ENCODE data around the gene USP43.

The USP43 gene

DNA sequence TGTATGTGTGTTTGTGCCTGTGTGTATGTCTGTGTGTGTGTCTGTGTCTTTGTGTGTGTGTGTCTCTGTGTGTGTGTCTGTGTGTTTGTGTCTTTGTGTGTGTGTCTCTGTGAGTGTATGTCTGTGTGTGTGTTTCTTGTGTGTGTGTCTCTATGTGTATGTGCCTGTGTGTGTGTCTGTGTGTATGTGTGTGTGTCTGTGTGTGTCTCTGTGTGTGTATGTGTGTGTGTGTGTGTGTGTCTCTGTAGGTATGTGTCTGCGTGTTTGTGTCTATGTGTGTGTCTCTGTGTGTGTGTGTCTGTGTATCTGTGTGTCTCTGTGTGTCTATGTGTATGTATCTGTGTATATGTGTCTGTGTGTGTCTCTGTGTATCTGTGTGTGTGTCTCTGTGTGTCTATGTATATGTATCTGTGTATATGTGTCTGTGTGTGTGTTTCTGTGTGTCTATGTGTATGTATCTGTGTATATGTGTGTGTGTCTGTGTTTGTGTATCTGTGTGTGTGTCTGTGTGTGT is 70.2 kb downstream of the USP43 start:
- DNase-seq (ENCODE audit: low read depth): no peak

DNA sequence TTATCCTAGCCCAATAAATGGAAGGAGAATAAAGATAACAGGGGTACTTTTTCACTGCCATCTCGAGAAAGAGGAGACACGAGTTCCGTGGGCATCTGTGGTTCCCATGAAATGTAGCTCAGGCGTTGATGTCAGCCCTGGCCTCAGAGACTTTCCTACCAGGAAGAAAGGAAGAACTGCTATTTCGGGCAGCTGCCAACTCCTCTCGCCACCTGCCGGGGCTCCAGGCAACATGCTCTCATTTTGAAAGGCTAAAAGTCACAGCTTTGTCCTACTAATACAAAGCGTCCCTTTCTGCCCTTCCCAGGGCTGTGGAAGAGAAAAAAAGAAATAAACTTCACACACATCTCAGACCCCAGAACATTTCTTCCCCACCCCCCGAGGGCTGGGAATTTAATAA is 80.3 kb downstream of the USP43 start:
- no peak for DNase-seq (ENCODE audit: low read depth)

DNA sequence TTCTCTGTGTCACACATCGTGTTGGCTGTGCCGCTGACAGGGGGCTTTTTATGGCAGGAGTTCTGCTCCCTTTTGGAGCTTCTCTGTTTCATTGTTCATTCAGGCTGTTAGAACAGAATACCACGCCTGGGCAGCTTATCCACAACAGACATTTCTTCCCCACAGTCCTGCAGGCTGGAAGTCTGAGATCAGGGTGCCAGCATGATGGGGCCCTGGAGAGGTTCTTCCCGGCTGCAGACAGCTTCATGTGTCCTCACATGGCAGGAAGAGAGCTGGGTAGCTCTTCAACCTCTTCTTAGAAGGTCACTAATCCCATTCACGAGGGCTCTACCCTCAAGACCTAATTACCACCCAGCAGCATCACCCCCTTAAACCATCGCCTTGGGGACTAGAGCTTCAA is 81.0 kb downstream of the USP43 start:
- DNase-seq (ENCODE audit: low read depth): no peak

DNA sequence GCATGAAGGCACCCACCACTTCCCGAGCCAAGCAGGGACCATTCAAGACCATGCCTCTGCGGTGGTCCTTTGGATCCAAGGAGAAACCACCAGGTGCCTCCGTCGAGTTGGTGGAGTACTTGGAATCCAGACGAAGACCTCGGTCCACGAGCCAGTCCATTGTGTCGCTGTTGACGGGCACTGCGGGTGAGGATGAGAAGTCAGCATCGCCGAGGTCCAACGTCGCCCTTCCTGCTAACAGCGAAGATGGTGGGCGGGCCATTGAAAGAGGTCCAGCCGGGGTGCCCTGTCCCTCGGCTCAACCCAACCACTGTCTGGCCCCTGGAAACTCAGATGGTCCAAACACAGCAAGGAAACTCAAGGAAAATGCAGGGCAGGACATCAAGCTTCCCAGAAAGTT is 82.7 kb downstream of the USP43 start:
- no peak for DNase-seq (ENCODE audit: low read depth)

DNA sequence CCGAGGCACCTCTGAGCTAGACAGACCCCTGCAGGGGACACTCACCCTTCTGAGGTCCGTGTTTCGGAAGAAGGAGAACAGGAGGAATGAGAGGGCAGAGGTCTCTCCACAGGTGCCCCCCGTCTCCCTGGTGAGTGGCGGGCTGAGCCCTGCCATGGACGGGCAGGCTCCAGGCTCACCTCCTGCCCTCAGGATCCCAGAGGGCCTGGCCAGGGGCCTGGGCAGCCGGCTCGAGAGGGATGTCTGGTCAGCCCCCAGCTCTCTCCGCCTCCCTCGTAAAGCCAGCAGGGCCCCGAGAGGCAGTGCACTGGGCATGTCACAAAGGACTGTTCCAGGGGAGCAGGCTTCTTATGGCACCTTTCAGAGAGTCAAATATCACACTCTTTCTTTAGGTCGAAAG is 83.2 kb downstream of the USP43 start:
- no peak for DNase-seq (ENCODE audit: low read depth)

DNA sequence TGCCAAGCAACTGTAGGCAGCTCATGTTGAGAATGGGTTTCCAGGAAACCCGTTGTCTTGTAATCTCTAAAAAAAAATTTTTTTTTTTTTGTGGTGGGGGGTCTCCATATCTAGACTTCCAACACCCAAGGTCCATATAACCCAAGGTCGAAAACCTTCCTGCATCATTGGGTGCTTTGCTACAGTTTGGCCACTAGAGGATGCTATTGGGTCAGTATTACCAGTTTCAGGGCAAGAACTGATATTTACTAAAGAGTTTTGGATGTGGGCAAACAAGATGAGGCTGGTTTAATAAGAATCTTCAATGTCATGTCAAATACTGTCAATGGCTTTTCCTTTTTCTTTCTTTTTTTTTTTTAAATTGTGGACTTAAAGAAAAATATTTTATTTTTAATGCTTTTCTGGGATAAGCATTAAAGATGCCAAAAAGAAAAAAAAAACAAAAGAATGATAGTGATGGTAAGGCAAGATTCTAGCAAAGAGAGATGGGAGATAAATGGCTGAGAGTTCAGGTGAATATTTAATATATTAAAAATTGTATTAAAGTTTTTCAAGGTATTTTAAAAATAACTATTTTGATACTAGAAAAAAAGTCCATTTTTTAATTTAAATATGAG is 83.8 kb downstream of the USP43 start:
- DNase-seq (ENCODE audit: low read depth): no peak

DNA sequence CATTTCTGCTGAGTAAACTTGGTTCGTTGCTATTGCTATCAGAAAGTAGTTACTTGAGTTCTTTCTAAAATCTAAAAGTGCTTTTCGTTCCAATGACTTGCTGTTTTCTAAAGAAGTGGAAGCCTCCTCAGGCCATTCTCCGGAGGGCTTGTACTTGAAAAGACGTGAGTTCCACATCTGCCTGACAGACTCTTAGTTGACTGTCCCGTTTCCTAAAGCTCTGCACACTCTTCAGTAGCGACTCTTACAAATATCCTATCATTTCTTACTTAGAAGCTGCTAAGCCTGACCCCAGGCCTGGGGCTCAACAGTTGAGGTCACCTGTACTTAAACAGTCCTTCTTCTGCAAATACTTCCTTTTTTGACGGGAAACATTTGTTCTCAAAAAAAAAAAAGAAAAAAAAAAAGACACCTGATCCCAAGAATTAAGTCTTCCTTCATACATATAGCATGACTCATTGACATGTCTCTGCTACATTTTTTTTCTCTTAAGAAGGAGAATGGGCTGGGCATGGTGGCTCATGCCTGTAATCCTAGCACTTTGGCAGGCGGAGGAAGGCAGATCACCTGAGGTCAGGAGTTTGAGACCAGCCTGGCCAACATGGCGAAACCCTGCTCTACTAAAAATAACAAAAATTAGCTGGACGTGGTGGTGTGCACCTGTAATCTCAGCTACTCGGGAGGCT is 84.6 kb downstream of the USP43 start:
- DNase-seq (ENCODE audit: low read depth): no peak

DNA sequence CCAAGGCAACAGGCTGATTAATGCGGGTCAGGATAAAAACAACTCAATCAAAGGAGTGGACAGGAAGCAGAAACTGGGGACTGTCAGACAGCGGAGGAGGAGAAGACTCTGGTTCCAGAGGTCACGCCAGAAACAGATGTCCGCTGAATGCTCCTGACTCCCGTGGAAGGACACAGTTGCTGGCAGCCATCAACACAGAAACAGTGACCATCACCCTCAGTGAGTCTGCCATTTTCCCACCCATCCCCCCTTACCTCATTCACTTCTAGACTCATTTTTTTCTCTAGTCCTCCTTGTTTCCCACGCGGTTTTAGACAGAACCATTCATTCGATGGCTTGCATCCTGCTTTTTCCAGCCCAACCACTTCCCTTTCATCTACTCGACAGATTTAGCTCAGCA is 105.2 kb downstream of the USP43 start:
- no peak for DNase-seq (ENCODE audit: low read depth)

DNA sequence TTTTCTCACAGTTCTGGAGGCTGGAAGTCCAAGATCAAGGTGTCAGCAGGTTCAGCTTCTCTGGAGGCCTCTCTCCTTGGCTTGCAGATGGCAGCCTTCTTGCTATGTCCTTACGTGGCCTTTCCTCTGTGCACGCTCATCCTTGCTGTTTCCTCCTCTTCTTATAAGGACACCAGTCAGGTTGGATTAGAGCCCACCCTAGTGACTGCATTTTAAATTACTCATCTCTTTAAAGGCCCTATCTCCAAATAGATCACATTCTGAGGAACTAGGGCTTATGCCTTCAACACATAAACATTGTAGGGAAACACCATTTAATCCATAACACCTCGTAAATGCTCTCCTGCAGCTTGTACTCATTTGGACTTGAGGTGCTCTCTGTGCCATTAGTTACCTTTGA is 109.8 kb downstream of the USP43 start:
- no peak for DNase-seq (ENCODE audit: low read depth)

DNA sequence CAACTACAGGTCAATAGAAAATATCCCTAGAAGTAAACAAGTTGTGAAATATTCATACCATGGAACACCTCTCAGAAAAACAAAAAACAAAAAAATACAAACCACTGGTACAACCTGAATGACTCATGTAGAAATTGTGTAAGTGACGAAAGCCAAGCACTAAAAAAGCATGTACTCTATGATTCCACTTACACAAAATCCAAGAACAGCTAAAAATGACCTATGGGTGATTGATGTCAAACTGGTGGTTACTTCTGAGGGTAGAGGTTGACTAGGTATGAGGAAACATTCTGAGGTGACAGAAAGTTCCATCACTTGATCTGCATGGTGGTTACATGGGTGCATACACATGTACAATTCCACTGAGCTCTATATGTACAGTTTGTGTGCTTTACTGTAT is 114.9 kb downstream of the USP43 start:
- no peak for DNase-seq (ENCODE audit: low read depth)

DNA sequence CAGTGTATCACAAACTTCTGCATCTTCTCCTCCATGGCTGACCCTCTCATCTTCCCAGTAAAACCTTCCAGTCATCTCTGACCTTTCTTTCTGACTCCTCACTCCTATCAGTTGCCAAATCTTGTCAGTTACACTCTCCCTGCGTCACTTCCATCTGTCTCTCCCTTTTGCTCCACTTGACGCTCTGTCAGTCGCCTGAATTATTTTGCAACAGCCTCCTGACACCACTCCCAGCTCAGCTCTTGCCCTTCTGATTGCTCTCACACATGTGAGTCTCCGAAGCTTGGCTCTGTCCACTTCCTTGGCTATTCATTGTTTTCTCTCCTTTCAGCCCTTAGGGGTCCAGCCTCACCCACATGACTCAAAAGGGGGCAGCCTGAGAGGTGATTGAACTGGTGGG is 118.3 kb downstream of the USP43 start:
- no peak for DNase-seq (ENCODE audit: low read depth)

DNA sequence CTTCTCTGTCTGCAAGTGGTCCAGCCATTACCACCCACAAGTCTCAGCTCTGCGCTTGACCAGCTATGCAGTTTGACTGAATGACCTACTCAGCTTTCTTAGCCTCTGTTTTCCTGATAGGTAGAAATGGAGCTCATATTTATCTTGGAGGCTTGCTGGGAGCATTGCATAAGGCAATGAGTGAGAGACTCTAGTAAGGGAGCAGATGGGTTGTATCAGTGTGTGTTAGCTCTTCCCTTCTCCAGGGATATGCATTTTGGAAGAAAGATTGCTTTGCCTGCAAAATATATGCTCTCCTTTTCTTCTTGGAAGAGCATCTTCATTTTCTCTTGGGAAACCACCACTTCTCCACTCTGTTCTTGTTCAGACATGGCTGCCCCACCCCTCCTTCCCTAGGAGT is 120.0 kb downstream of the USP43 start:
- no peak for DNase-seq (ENCODE audit: low read depth)

DNA sequence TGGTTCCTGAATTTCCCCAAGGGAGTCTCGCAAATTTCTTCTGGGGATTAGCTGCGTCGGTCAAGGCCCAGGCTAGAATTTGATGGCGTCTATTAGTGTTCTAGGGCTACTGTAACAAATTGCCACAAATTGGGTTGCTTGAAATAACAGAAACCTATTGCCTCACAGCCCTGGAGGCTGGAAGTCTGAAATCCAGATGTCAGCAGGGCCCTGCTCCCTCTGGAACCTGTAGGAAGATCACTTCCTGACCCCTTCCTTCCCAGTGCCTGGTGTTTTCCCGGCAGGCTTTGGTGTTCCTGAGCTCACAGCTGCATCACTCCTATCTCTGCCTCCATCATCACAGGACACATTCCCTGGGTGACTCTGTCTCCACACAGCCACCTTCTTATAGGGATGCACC is 121.7 kb downstream of the USP43 start:
- no peak for DNase-seq (ENCODE audit: low read depth)

DNA sequence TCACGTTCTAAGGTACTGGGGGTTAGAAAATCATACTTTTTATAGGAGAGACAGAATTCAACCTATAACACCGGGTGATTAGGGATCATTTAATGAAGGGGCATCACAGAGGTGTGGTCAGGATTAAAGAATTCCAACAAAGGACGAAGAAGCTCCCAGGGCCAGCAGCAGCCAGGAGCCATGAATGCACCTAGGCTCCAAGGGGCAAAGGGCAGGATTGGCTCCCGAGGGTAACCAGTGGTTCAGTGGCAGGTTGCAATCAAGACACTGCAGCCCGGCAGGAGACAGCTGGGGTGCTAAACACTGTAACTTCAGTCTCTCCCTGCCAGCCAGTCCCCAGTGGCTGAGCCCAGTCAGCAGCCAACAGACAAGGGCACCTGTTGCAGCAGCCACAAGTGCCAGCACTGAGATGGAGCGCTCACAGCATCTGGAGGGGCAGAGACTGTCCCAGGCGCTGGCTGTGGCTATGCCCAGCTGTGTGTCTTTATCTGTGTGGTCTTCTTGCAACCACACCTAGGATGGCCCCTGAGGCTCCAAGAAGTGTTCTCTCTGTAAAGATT is 122.2 kb downstream of the USP43 start:
- no peak for DNase-seq (ENCODE audit: low read depth)

DNA sequence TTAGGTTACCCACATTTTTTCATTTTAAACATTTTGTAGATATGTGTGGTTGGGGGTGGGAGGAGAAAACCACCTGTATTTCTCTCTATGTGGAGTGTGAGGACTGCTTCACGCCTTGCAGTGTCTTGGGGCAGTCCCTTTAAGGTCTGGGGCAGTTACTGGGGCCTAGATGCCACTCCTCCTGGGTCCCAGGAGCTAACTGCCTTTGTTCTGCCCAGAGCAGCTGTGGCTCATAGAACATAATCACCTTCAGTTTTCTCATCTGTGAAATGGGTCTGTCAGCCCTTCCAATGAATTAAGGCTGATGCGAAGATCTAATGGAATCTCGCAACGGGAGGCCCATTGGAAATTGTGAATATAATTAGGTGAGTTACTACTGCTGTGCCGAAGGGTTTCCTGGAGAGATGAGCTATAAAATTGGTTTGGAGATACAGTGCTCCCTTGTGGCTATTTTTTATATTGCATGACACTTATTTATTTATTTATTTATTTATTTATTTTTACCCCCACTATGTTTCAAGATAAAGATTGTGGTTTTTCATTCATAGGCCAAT is 123.1 kb downstream of the USP43 start:
- no peak for DNase-seq (ENCODE audit: low read depth)

DNA sequence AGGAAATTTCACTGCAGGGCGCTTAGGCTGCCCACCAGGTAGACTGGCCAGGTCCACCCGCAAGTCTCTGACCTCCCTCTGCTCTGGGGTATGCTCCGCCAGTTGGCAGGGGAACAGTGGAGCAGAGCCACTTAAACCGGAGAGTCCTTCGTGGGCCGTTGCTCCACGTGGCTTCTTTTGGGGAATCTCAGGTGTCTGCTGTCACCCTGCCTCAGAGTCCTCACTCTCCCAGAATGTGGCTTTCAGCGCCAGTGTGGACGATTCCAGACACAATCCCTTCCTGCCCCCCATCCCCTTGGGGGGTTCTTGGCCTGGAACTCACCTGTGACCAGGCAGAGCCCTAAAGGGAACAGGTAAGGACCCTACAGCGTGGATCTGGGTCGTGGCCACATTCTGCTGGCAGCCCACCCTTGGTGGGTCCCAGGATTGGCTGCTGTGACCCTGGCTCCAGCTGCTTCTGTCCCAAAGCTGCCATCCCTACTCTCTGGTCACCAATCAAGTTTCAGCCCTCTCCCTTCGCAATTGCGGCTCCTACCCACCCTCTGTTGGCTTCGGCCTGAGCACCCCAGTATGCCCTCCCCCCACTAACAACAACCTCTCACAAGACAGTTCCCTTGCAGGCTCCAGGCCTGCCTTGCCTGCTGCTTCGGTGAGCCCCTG is 123.8 kb downstream of the USP43 start:
- DNase-seq (ENCODE audit: low read depth): no peak

DNA sequence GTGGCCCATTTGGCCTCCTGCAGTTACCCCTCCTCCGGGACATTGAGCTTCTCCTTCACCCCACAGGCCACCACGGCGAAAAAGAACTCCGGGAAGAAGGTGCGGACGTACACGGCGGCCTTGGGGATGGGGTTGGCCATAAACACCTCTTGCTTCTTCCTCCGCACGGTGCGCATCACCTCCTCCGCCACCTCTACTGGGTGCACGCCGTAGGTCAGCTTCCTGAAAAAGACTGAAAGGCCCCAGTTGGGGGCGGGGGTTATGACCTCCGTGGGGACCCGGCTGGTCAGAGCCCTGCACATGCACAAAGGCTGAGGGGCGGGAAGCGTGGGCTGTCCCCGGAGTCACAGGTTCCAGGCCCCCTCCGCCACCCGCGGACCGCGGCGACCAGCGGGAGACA is 126.1 kb downstream of the USP43 start:
- DNase-seq (ENCODE audit: low read depth): no peak

DNA sequence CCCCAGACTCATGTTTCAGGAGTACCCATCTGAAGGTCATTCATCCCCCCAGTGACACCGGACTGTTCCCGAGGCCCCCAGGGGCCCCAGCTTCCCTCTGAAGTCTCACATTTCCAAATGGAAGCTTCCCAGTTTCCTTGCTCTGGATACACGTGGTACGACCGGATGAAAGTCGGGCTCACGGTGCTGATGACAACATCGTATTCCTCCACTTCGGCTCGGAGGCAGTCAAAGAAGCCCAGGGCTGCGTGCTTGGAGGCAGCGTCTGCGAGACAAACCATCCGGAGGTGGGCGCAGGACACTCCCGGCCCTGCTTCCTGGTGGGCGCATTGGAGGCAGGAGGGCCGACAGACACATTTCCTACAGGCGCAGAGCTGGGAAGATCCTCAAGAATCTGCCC is 127.3 kb downstream of the USP43 start:
- DNase-seq (ENCODE audit: low read depth): no peak

DNA sequence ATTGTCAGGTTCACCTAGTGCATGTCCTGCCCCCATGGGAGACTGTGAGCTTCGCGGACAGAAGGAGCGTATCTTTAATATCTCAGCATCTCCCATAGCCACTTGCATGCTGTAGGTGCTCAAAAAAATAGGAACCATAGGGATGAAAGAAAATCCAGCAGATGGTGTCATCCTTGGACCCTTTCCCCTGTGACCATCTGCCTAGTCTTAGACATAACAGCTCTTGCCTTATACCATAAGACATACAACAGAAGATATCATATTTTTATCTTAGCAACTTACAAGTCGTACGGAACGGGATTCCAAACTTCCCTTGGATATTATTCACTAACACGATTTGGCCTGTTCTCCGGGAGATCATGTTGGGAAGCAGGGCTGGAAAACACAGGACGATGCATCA is 131.6 kb downstream of the USP43 start:
- DNase-seq (ENCODE audit: low read depth): no peak

Measured in activated T-helper 9 cell treated with anti-CD3 and anti-CD28 coated beads, Interleukin-2, amount 50 U/mL, for 16 hours (primary cell).